NT2/D1 (cell line): ENCODE data around the gene C18orf32.
"Not testable (repeated sequence)": the region's sequence is repeated elsewhere in the genome, so short reads cannot be mapped to it uniquely, and the experiment has no call there.

Experiments
- SUZ12 ChIP-seq: IDR thresholded peaks from 2 replicates; pipeline ENCODE4 v1.6.1; 2011; ENCODE audit not compliant: insufficient read length, insufficient read depth; ENCODE audit errors: extremely low read depth
- YY1 ChIP-seq: IDR thresholded peaks from 2 replicates; pipeline ENCODE4 v1.6.1; 2011; ENCODE audit not compliant: insufficient read length, insufficient read depth
- ZNF274 ChIP-seq: IDR thresholded peaks from 2 replicates; pipeline ENCODE4 v1.6.1; 2011; ENCODE audit warnings: mild to moderate bottlenecking, low read depth, low read length

DNA sequence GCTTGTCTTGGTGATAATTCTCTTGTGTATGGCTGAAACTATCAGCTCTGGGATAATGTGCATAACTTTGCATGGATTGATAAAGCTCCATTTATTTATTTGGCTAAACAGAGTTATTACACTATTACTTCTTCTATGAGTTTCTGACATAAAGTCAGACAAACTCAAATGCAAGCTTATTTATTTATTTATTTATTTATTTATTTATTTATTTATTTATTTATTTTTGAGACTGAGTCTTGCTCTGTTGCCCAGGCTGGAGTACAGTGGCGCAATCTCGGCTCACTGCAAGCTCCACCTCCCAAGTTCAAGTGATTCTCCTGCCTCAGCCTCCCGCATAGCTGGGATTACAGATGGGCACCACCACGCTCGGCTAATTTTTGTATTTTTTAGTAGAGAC, 28.0 kb upstream of the C18orf32 start:
- not testable (repeated sequence) for TF ChIP-seq SUZ12, YY1, ZNF274
